Measurements from ENCODE around the gene GRM2. TPM values are rescaled to one million over a fixed set of nuclear protein-coding genes. Genes with fewer than 3 reads are reported as not detected.
A peak's percentile ranks its signal among the peaks of the same experiment; 100 is the strongest.
"Not testable (repeated sequence)": the region's sequence is repeated elsewhere in the genome, so short reads cannot be mapped to it uniquely, and the experiment has no call there.

GRM2 gene
- total RNA-seq, 2 experiments from 2014 or later: 1.7 to 2.4 TPM

- no peak overlapping the region for H3K27ac Mint-ChIP-seq
- ChIA-PET CTCF (interaction anchor here (0.9 to 3.0 kb wide), 16 partner anchors 9 to 278 kb away, joined by 3 to 73 read pairs (median 5); partner anchors contain the start of genes DCAF1, PARP3, RPL29 and RRP9), POLR2A (interaction anchor here (0.6 to 1.4 kb wide), 4 partner anchors 15 to 83 kb away, joined by 3 to 4 read pairs (median 4); no protein-coding TSS in a partner anchor)
- H3K4me3 Mint-ChIP-seq: no peak overlapping the region
- DNase-seq: no peak
- no peaks in the 10 kb centered on the region for H3K9me3 Mint-ChIP-seq
- peaks cover 34% of the 10 kb centered on the region for H3K4me1 Mint-ChIP-seq
- H3K27me3 Mint-ChIP-seq: no peaks in the 10 kb centered on the region
- no peaks in the 10 kb centered on the region for H3K36me3 Mint-ChIP-seq (ENCODE audit: low read depth)
These were observed 12.7 kb downstream of the GRM2 start for GRCh38 chr3:51719410-51720025.

GRCh38 chr3:51720292-51721061 lies 13.6 kb downstream of the GRM2 start:
- CTCF ChIA-PET: interaction anchor here (1.1 to 3.0 kb wide), 4 partner anchors 37 to 221 kb away, joined by 3 to 73 read pairs (median 8); partner anchors contain the start of gene DCAF1
- peaks cover 34% of the 10 kb centered on the region for H3K4me1 Mint-ChIP-seq
- no peaks in the 10 kb centered on the region for H3K36me3 Mint-ChIP-seq (ENCODE audit: low read depth)
- H3K27me3 Mint-ChIP-seq: no peaks in the 10 kb centered on the region
- H3K4me3 Mint-ChIP-seq: no peak overlapping the region
- no peaks in the 10 kb centered on the region for H3K9me3 Mint-ChIP-seq
- POLR2A ChIA-PET: no interaction called here
- DNase-seq: no peak
- H3K27ac Mint-ChIP-seq: no peak overlapping the region

- ChIA-PET POLR2A (no interaction called here), CTCF (interaction anchor here (1.1 kb wide), 2 partner anchors 37 to 77 kb away, joined by 3 to 6 read pairs; no protein-coding TSS in a partner anchor)
- Mint-ChIP-seq H3K4me1 (peaks cover 34% of the 10 kb centered on the region), H3K4me3 (no peak overlapping the region), H3K9me3 (no peaks in the 10 kb centered on the region), H3K36me3 (ENCODE audit: low read depth) (no peaks in the 10 kb centered on the region), H3K27me3 (no peaks in the 10 kb centered on the region), H3K27ac (no peak overlapping the region)
- DNase-seq: no peak
These were observed 14.3 kb downstream of the GRM2 start for GRCh38 chr3:51721062-51721745.

- Mint-ChIP-seq H3K27me3 (no peaks in the 10 kb centered on the region), H3K4me1 (peaks cover 34% of the 10 kb centered on the region), H3K9me3 (no peaks in the 10 kb centered on the region), H3K36me3 (ENCODE audit: low read depth) (no peaks in the 10 kb centered on the region), H3K27ac (no peak overlapping the region), H3K4me3 (no peak overlapping the region)
- ChIA-PET POLR2A (no interaction called here), CTCF (interaction anchor here (1.2 kb wide), 1 partner anchor 76 kb away, joined by 4 read pairs; no protein-coding TSS in a partner anchor)
- DNase-seq: peak; percentile 47
These were observed 15.5 kb downstream of the GRM2 start for GRCh38 chr3:51722362-51722761.

GRCh38 chr3:51727500-51727899 lies 20.6 kb downstream of the GRM2 start:
- Mint-ChIP-seq H3K4me3 (no peak overlapping the region), H3K27me3 (no peaks in the 10 kb centered on the region), H3K4me1 (peaks cover 22% of the 10 kb centered on the region), H3K27ac (no peak overlapping the region), H3K9me3 (no peaks in the 10 kb centered on the region), H3K36me3 (ENCODE audit: low read depth) (no peaks in the 10 kb centered on the region)
- no peak for DNase-seq
- CTCF ChIA-PET: interaction anchor here (1.1 to 3.1 kb wide), 2 partner anchors 9 to 45 kb away, joined by 4 to 13 read pairs; no protein-coding TSS in a partner anchor
- POLR2A ChIA-PET: interaction anchor here (1.4 kb wide), 1 partner anchor 70 kb away, joined by 3 read pairs; no protein-coding TSS in a partner anchor

GRCh38 chr3:51729042-51729633 lies 22.3 kb downstream of the GRM2 start:
- no peaks in the 10 kb centered on the region for H3K9me3 Mint-ChIP-seq
- H3K36me3 Mint-ChIP-seq (ENCODE audit: low read depth): no peaks in the 10 kb centered on the region
- POLR2A ChIA-PET: interaction anchor here (0.6 kb wide), 1 partner anchor 233 kb away, joined by 3 read pairs; no protein-coding TSS in a partner anchor
- CTCF ChIA-PET: interaction anchor here (0.9 to 3.1 kb wide), 2 partner anchors 11 to 73 kb away, joined by 4 to 13 read pairs; no protein-coding TSS in a partner anchor
- DNase-seq: no peak
- no peak overlapping the region for H3K27ac Mint-ChIP-seq
- H3K4me3 Mint-ChIP-seq: no peak overlapping the region
- peaks cover 3% of the 10 kb centered on the region for H3K27me3 Mint-ChIP-seq
- peaks cover 27% of the 10 kb centered on the region for H3K4me1 Mint-ChIP-seq

GRCh38 chr3:51733859-51734571 lies 27.1 kb downstream of the GRM2 start:
- no peaks in the 10 kb centered on the region for H3K36me3 Mint-ChIP-seq (ENCODE audit: low read depth)

GRCh38 chr3:51734572-51734907 lies 27.7 kb downstream of the GRM2 start:
- Mint-ChIP-seq H3K4me1 (peaks cover 24% of the 10 kb centered on the region), H3K9me3 (no peaks in the 10 kb centered on the region), H3K36me3 (ENCODE audit: low read depth) (no peaks in the 10 kb centered on the region), H3K4me3 (no peak overlapping the region), H3K27ac (peak overlapping the region; percentile 44), H3K27me3 (peaks cover 26% of the 10 kb centered on the region)
- POLR2A ChIA-PET: interaction anchor here (1.0 kb wide), 1 partner anchor 16 kb away, joined by 4 read pairs; no protein-coding TSS in a partner anchor
- CTCF ChIA-PET: interaction anchor here (0.6 to 3.0 kb wide), 2 partner anchors 15 to 48 kb away, joined by 4 to 15 read pairs; no protein-coding TSS in a partner anchor
- peak; percentile 33 for DNase-seq

More at GRCh38 chr3:51733859-51734571, 27.1 kb downstream of the GRM2 start:
- ChIA-PET POLR2A (no interaction called here), CTCF (interaction anchor here (3.0 kb wide), 1 partner anchor 15 kb away, joined by 15 read pairs; no protein-coding TSS in a partner anchor)
- no peak for DNase-seq
- Mint-ChIP-seq H3K27ac (peak overlapping the region; percentile 44), H3K9me3 (no peaks in the 10 kb centered on the region), H3K27me3 (peaks cover 21% of the 10 kb centered on the region), H3K4me3 (no peak overlapping the region), H3K4me1 (peaks cover 28% of the 10 kb centered on the region)

GRCh38 chr3:51735039-51735438 lies 28.2 kb downstream of the GRM2 start:
- no peaks in the 10 kb centered on the region for H3K36me3 Mint-ChIP-seq (ENCODE audit: low read depth)
- ChIA-PET CTCF (interaction anchor here (0.6 to 3.0 kb wide), 2 partner anchors 16 to 49 kb away, joined by 4 to 15 read pairs; no protein-coding TSS in a partner anchor), POLR2A (interaction anchor here (1.0 kb wide), 1 partner anchor 16 kb away, joined by 4 read pairs; no protein-coding TSS in a partner anchor)
- H3K27me3 Mint-ChIP-seq: peaks cover 27% of the 10 kb centered on the region
- no peaks in the 10 kb centered on the region for H3K9me3 Mint-ChIP-seq
- DNase-seq: no peak
- H3K4me1 Mint-ChIP-seq: peaks cover 23% of the 10 kb centered on the region
- H3K27ac Mint-ChIP-seq: peak overlapping the region; percentile 16
- H3K4me3 Mint-ChIP-seq: no peak overlapping the region

GRCh38 chr3:51735950-51736349 lies 29.1 kb downstream of the GRM2 start:
- no peak for DNase-seq
- ChIA-PET POLR2A (no interaction called here), CTCF (interaction anchor here (3.0 kb wide), 1 partner anchor 17 kb away, joined by 15 read pairs; no protein-coding TSS in a partner anchor)
- H3K4me1 Mint-ChIP-seq: peaks cover 19% of the 10 kb centered on the region
- H3K4me3 Mint-ChIP-seq: no peak overlapping the region
- H3K36me3 Mint-ChIP-seq (ENCODE audit: low read depth): no peaks in the 10 kb centered on the region
- no peak overlapping the region for H3K27ac Mint-ChIP-seq
- H3K27me3 Mint-ChIP-seq: peaks cover 27% of the 10 kb centered on the region
- H3K9me3 Mint-ChIP-seq: no peaks in the 10 kb centered on the region

- Mint-ChIP-seq H3K36me3 (ENCODE audit: low read depth) (no peaks in the 10 kb centered on the region), H3K4me3 (no peak overlapping the region), H3K9me3 (no peaks in the 10 kb centered on the region), H3K27ac (no peak overlapping the region), H3K4me1 (peaks cover 16% of the 10 kb centered on the region), H3K27me3 (peaks cover 24% of the 10 kb centered on the region)
- DNase-seq: no peak
- CTCF ChIA-PET: no interaction called here
- POLR2A ChIA-PET: no interaction called here
These were observed 32.2 kb downstream of the GRM2 start for GRCh38 chr3:51739110-51739509.

- H3K36me3 Mint-ChIP-seq (ENCODE audit: low read depth); H3K27ac Mint-ChIP-seq; CTCF ChIA-PET; H3K4me1 Mint-ChIP-seq; DNase-seq; H3K9me3 Mint-ChIP-seq; POLR2A ChIA-PET; H3K4me3 Mint-ChIP-seq: not testable (repeated sequence)
- H3K27me3 Mint-ChIP-seq: peaks cover 21% of the 10 kb centered on the region
These were observed 35.5 kb downstream of the GRM2 start for GRCh38 chr3:51742320-51742719.
